ENCODE measurements around the gene CD36. TPM values are rescaled to one million over a fixed set of nuclear protein-coding genes. Genes with fewer than 3 reads are reported as not detected.
"Not testable (repeated sequence)": the region's sequence is repeated elsewhere in the genome, so short reads cannot be mapped to it uniquely, and the experiment has no call there.

The CD36 gene
- total and polyA plus RNA-seq, 4 donors = 4.4 to 138 (median 63.4) TPM

GRCh38 chr7:80669367-80669766 is 30.9 kb downstream of the CD36 start:
- H3K4me1 ChIP-seq (ENCODE audit: control insufficient read depth in 1 of 2, insufficient read depth in 2 of 2, low read length in 2 of 2); intact Hi-C loops (cut with DNase I); ATAC-seq (ENCODE audit: low FRiP score); H3K27ac ChIP-seq (ENCODE audit: low read depth in 1 of 2, low read length in 2 of 2); DNase-seq; H3K27me3 ChIP-seq (ENCODE audit: control insufficient read depth in 1 of 2, insufficient read depth in 2 of 2, low read length in 1 of 2); H3K36me3 ChIP-seq (ENCODE audit: control insufficient read depth in 1 of 2, insufficient read depth in 2 of 2, low read length in 1 of 2); H3K9me3 ChIP-seq (ENCODE audit: control insufficient read depth, low read length); H3K4me3 ChIP-seq (ENCODE audit: low read length in 2 of 2): not testable (repeated sequence)
- 81 to 84% methylated on average over 6 of the region's 6 CpGs for WGBS, 2 donors

DNA sequence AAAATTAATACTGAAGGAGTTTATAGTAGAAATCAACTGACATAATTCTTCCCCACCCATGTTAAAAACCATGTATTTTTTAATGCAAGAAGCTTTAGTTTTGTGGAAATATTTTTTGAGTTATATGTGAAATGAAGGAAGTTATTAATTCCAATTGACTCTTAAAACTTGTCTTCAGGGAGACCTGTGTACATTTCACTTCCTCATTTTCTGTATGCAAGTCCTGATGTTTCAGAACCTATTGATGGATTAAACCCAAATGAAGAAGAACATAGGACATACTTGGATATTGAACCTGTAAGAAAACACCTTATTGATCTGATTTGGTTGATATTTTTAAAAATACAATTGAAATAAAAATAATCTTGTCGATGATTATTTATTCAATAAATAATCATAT is 33.3 kb downstream of the CD36 start:
- Histone ChIP-seq H3K27me3 (ENCODE audit: control insufficient read depth in 1 of 2, insufficient read depth in 2 of 2, low read length in 1 of 2) (no peaks in the 10 kb centered on the region), H3K9me3 (ENCODE audit: control insufficient read depth, low read length) (no peaks in the 10 kb centered on the region), H3K4me3 (ENCODE audit: low read length in 2 of 2) (no peak overlapping the region), H3K4me1 (ENCODE audit: control insufficient read depth in 1 of 2, insufficient read depth in 2 of 2, low read length in 2 of 2) (no peaks in the 10 kb centered on the region), H3K36me3 (ENCODE audit: control insufficient read depth in 1 of 2, insufficient read depth in 2 of 2, low read length in 1 of 2) (no peaks in the 10 kb centered on the region), H3K27ac (ENCODE audit: low read depth in 1 of 2, low read length in 2 of 2) (no peak overlapping the region)
- DNase-seq (no peak), ATAC-seq (ENCODE audit: low FRiP score) (no peak)
- WGBS, 2 donors = 93 to 94% methylated on average over 1 of the region's 1 CpG
- intact Hi-C loops (cut with DNase I) = no loop called here

DNA sequence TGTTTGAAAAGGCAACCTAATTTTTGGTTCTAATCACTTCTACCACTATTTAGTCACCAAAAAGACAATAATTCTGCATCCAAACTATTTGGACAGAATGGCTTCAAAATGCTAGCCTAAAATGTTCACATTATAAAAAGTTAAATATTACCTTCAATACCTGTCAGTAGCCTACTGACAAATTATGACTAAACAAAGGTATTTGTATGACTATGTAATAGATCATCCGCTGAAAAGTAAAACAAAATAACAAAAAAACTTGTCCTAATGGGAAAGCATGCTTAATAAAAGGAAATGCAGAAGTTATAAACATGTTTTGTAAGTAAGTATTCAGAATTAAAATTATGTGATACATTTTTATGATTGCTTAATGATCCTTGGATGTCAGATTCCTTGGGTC is 36.6 kb downstream of the CD36 start:
- Histone ChIP-seq H3K27ac (ENCODE audit: low read depth in 1 of 2, low read length in 2 of 2) (no peak overlapping the region), H3K4me3 (ENCODE audit: low read length in 2 of 2) (no peak overlapping the region), H3K9me3 (ENCODE audit: control insufficient read depth, low read length) (no peaks in the 10 kb centered on the region), H3K4me1 (ENCODE audit: control insufficient read depth in 1 of 2, insufficient read depth in 2 of 2, low read length in 2 of 2) (no peaks in the 10 kb centered on the region), H3K36me3 (ENCODE audit: control insufficient read depth in 1 of 2, insufficient read depth in 2 of 2, low read length in 1 of 2) (no peaks in the 10 kb centered on the region), H3K27me3 (ENCODE audit: control insufficient read depth in 1 of 2, insufficient read depth in 2 of 2, low read length in 1 of 2) (no peaks in the 10 kb centered on the region)
- no peak for ATAC-seq (ENCODE audit: low FRiP score)
- no peak for DNase-seq
- 88 to 90% methylated on average over 1 of the region's 1 CpG for whole genome bisulfite sequencing, 2 donors
- intact Hi-C loops (cut with DNase I) = no loop called here

- Histone ChIP-seq H3K27me3 (ENCODE audit: control insufficient read depth in 1 of 2, insufficient read depth in 2 of 2, low read length in 1 of 2) (no peaks in the 10 kb centered on the region), H3K36me3 (ENCODE audit: control insufficient read depth in 1 of 2, insufficient read depth in 2 of 2, low read length in 1 of 2) (no peaks in the 10 kb centered on the region), H3K4me1 (ENCODE audit: control insufficient read depth in 1 of 2, insufficient read depth in 2 of 2, low read length in 2 of 2) (no peaks in the 10 kb centered on the region), H3K27ac (ENCODE audit: low read depth in 1 of 2, low read length in 2 of 2) (no peak overlapping the region), H3K9me3 (ENCODE audit: control insufficient read depth, low read length) (no peaks in the 10 kb centered on the region), H3K4me3 (ENCODE audit: low read length in 2 of 2) (no peak overlapping the region)
- intact Hi-C loops (cut with DNase I) = no loop called here
- ATAC-seq (ENCODE audit: low FRiP score) (no peak), DNase-seq (no peak)
- 88 to 92% methylated on average over 2 of the region's 2 CpGs for whole genome bisulfite sequencing, 2 donors
Measured at GRCh38 chr7:80676404-80676803, 38.0 kb downstream of the CD36 start.

GRCh38 chr7:80677629-80678028 is 39.2 kb downstream of the CD36 start:
- intact Hi-C loops (cut with DNase I) = no loop called here
- ATAC-seq (ENCODE audit: low FRiP score) (no peak), DNase-seq (no peak)
- H3K36me3 ChIP-seq (ENCODE audit: control insufficient read depth in 1 of 2, insufficient read depth in 2 of 2, low read length in 1 of 2) = no peaks in the 10 kb centered on the region
- no peak overlapping the region for H3K4me3 ChIP-seq (ENCODE audit: low read length in 2 of 2)
- WGBS, 2 donors = 81 to 82% methylated on average over 1 of the region's 1 CpG
- H3K9me3 ChIP-seq (ENCODE audit: control insufficient read depth, low read length) = no peaks in the 10 kb centered on the region
- H3K4me1 ChIP-seq (ENCODE audit: control insufficient read depth in 1 of 2, insufficient read depth in 2 of 2, low read length in 2 of 2) = no peaks in the 10 kb centered on the region
- H3K27me3 ChIP-seq (ENCODE audit: control insufficient read depth in 1 of 2, insufficient read depth in 2 of 2, low read length in 1 of 2) = no peaks in the 10 kb centered on the region
- H3K27ac ChIP-seq (ENCODE audit: low read depth in 1 of 2, low read length in 2 of 2) = no peak overlapping the region

DNA sequence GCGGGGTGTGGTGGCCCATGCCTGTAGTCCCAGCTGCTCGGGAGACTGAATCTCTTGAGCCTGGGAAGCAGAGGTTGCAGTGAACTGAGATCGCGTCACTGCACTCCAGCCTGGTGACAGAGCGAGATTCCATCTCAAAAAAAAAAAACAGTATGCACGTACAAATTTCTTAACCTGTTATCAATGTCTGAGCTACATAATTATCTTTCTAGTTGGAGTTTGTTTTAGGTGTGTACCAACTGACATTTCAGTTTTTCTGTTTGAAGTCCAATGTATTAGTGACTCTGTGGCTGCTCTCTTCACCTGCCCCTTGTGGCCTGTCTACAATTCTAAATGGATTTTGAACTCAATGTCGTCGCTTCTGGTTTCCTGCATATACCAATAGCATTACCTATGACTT is 40.3 kb downstream of the CD36 start:
- H3K27me3 ChIP-seq (ENCODE audit: control insufficient read depth in 1 of 2, insufficient read depth in 2 of 2, low read length in 1 of 2) = no peaks in the 10 kb centered on the region
- H3K9me3 ChIP-seq (ENCODE audit: control insufficient read depth, low read length) = no peaks in the 10 kb centered on the region
- H3K4me1 ChIP-seq (ENCODE audit: control insufficient read depth in 1 of 2, insufficient read depth in 2 of 2, low read length in 2 of 2) = no peaks in the 10 kb centered on the region
- no peak for DNase-seq
- H3K27ac ChIP-seq (ENCODE audit: low read depth in 1 of 2, low read length in 2 of 2) = no peak overlapping the region
- 82 to 83% methylated on average over 8 of the region's 8 CpGs for WGBS, 2 donors
- no peak overlapping the region for H3K4me3 ChIP-seq (ENCODE audit: low read length in 2 of 2)
- H3K36me3 ChIP-seq (ENCODE audit: control insufficient read depth in 1 of 2, insufficient read depth in 2 of 2, low read length in 1 of 2) = no peaks in the 10 kb centered on the region
- intact Hi-C loops (cut with DNase I) = no loop called here
- no peak for ATAC-seq (ENCODE audit: low FRiP score)

GRCh38 chr7:80679921-80680907 is 41.8 kb downstream of the CD36 start:
- no peaks in the 10 kb centered on the region for H3K4me1 ChIP-seq (ENCODE audit: control insufficient read depth in 1 of 2, insufficient read depth in 2 of 2, low read length in 2 of 2)
- H3K9me3 ChIP-seq (ENCODE audit: control insufficient read depth, low read length) = no peaks in the 10 kb centered on the region
- no peak overlapping the region for H3K4me3 ChIP-seq (ENCODE audit: low read length in 2 of 2)
- 82 to 85% methylated on average over 10 of the region's 10 CpGs for WGBS, 2 donors
- no peaks in the 10 kb centered on the region for H3K36me3 ChIP-seq (ENCODE audit: control insufficient read depth in 1 of 2, insufficient read depth in 2 of 2, low read length in 1 of 2)
- H3K27ac ChIP-seq (ENCODE audit: low read depth in 1 of 2, low read length in 2 of 2) = no peak overlapping the region
- H3K27me3 ChIP-seq (ENCODE audit: control insufficient read depth in 1 of 2, insufficient read depth in 2 of 2, low read length in 1 of 2) = no peaks in the 10 kb centered on the region
- DNase-seq (no peak), ATAC-seq (ENCODE audit: low FRiP score) (no peak)
- intact Hi-C loops (cut with DNase I) = no loop called here

GRCh38 chr7:80681272-80681885 is 42.9 kb downstream of the CD36 start:
- no peak for DNase-seq
- intact Hi-C loops (cut with DNase I) = no loop called here
- Histone ChIP-seq H3K36me3 (ENCODE audit: control insufficient read depth in 1 of 2, insufficient read depth in 2 of 2, low read length in 1 of 2) (no peaks in the 10 kb centered on the region), H3K27ac (ENCODE audit: low read depth in 1 of 2, low read length in 2 of 2) (no peak overlapping the region), H3K27me3 (ENCODE audit: control insufficient read depth in 1 of 2, insufficient read depth in 2 of 2, low read length in 1 of 2) (no peaks in the 10 kb centered on the region), H3K4me1 (ENCODE audit: control insufficient read depth in 1 of 2, insufficient read depth in 2 of 2, low read length in 2 of 2) (no peaks in the 10 kb centered on the region), H3K4me3 (ENCODE audit: low read length in 2 of 2) (no peak overlapping the region), H3K9me3 (ENCODE audit: control insufficient read depth, low read length) (no peaks in the 10 kb centered on the region)
- no peak for ATAC-seq (ENCODE audit: low FRiP score)

DNA sequence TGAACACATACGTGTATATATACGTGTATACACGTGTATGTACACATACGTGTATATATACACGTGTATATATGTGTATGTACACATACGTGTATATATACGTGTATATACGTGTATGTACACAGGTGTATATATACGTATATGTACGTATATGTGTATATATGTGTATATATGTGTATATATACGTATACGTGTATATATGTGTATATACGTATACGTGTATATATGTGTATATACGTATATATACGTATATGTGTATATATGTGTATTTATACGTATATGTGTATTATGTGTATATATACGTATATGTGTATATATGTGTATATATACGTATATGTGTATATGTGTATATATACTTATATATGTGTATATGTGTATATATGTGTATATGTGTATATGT is 44.3 kb downstream of the CD36 start:
- Histone ChIP-seq H3K27me3 (ENCODE audit: control insufficient read depth in 1 of 2, insufficient read depth in 2 of 2, low read length in 1 of 2) (no peaks in the 10 kb centered on the region), H3K4me3 (ENCODE audit: low read length in 2 of 2) (no peak overlapping the region), H3K27ac (ENCODE audit: low read depth in 1 of 2, low read length in 2 of 2) (no peak overlapping the region), H3K9me3 (ENCODE audit: control insufficient read depth, low read length) (no peaks in the 10 kb centered on the region), H3K36me3 (ENCODE audit: control insufficient read depth in 1 of 2, insufficient read depth in 2 of 2, low read length in 1 of 2) (no peaks in the 10 kb centered on the region), H3K4me1 (ENCODE audit: control insufficient read depth in 1 of 2, insufficient read depth in 2 of 2, low read length in 2 of 2) (no peaks in the 10 kb centered on the region)
- ATAC-seq (ENCODE audit: low FRiP score) (no peak), DNase-seq (no peak)
- intact Hi-C loops (cut with DNase I) = no loop called here
- 92 to 93% methylated on average over 19 of the region's 19 CpGs for WGBS, 2 donors
